Subcutaneous adipose tissue (tissue), 4 donors: ENCODE measurements around the gene PRR5L. TPM values are rescaled to one million over a fixed set of nuclear protein-coding genes. Genes with fewer than 3 reads are reported as not detected.

Source experiments
- CTCF ChIP-seq: fragments of 450-650 bp; IDR thresholded peaks from one replicate; pipeline ENCODE4 v1.5.1; 2016; ENCODE audit warnings: low read depth, mild to moderate bottlenecking, control low read depth, antibody characterized with exemption, moderate library complexity
- total RNA-seq, 4 donors: library from RNA; depleted of rRNA; stranded (reverse); fragments of >200 nt; gene quantifications; one replicate each; pipeline ENCODE4 v1.1.0, GENCODE V29; 2016

PRR5L gene
- total RNA-seq, 4 donors from 2014 or later = 10.6 to 24.8 (median 12.9) TPM

GRCh38 chr11:36266767-36267166 is 29.3 kb upstream of the PRR5L start:
- no peak for TF ChIP-seq CTCF

GRCh38 chr11:36268337-36268985 is 27.6 kb upstream of the PRR5L start:
- TF ChIP-seq CTCF = no peak

GRCh38 chr11:36270701-36271100 is 25.4 kb upstream of the PRR5L start:
- TF ChIP-seq CTCF = no peak

GRCh38 chr11:36271794-36272407 is 24.2 kb upstream of the PRR5L start:
- no peak for TF ChIP-seq CTCF

- TF ChIP-seq CTCF = no peak
These were observed 23.0 kb upstream of the PRR5L start for GRCh38 chr11:36273110-36273509.

- no peak for TF ChIP-seq CTCF
These were observed 21.7 kb upstream of the PRR5L start for GRCh38 chr11:36274414-36274813.

- no peak for TF ChIP-seq CTCF
These were observed 17.4 kb upstream of the PRR5L start for GRCh38 chr11:36278531-36279282.
